HG02885 (cell line): ENCODE results near the gene KCNIP1.

Experiments
- ATAC-seq: cut with Tn5 transposase; IDR thresholded peaks from one replicate; pipeline ENCODE4 v1.9.1; 2021; ENCODE audit warnings: mild to moderate bottlenecking; ENCODE audit not compliant: unreplicated experiment, poor library complexity

The KCNIP1 gene

GRCh38 chr5:170681013-170681433 is 177.2 kb downstream of the KCNIP1 start:
- ATAC-seq: peak; percentile 75

GRCh38 chr5:170691657-170692056 is 187.8 kb downstream of the KCNIP1 start:
- ATAC-seq: no peak

GRCh38 chr5:170693701-170694100 is 189.9 kb downstream of the KCNIP1 start:
- ATAC-seq: no peak

DNA sequence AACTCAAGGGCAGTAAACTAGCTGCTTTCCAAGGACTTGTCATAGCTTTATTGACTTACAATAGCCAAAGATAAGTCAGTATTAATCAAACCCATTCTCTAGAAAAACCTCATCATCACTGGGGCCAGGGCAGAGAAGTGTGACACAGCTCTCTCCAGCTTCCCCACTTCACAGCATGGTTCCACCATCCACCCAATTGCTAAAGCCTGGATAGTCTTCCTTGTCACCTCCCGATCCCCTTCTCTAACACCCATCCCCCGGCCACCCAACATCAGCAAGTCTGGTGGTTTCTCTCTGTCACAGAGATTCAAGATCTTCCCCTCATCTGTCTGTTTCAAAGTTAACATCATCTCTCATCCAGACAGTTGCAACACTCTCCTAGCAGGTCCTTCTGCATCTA is 191.1 kb downstream of the KCNIP1 start:
- no peak for ATAC-seq

GRCh38 chr5:170697031-170697430 is 193.2 kb downstream of the KCNIP1 start:
- ATAC-seq: no peak

DNA sequence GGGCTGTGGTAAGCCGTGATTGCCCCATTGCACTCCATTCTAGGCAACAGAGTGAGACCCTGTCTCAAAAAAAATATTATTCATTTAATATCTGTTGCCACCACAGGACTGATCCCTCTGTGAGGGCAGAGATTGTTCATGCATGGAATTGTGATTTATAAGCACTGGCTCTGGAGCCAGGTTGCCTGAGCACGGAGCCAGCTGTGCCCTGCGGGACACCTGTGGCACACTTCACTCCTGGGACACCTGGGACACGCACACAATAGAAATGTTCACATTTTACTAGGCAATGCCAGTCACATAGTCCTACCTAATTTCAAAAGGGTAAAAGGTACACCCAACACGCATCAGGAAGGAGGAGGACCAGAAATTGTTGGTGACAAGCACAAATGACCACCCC is 196.7 kb downstream of the KCNIP1 start:
- ATAC-seq: no peak

DNA sequence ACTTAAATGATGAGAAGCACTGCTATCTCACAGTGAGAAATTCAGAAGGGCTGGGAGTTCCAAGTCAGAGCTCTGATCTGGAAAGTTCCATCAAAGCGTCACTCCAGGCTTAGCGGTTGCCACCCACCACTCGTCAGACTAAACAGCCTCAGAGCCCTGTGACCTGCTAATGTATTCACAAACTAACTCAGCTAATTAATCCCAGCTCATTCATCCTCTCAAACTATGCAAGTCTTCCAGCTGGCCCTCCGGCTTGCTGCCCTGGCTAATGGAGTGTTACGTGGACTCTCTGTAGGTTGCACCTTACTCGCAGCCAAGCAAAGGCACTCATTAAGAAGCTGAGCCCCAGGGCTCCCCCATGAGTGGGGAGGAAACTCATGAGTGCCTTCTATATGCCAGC is 197.5 kb downstream of the KCNIP1 start:
- no peak for ATAC-seq

DNA sequence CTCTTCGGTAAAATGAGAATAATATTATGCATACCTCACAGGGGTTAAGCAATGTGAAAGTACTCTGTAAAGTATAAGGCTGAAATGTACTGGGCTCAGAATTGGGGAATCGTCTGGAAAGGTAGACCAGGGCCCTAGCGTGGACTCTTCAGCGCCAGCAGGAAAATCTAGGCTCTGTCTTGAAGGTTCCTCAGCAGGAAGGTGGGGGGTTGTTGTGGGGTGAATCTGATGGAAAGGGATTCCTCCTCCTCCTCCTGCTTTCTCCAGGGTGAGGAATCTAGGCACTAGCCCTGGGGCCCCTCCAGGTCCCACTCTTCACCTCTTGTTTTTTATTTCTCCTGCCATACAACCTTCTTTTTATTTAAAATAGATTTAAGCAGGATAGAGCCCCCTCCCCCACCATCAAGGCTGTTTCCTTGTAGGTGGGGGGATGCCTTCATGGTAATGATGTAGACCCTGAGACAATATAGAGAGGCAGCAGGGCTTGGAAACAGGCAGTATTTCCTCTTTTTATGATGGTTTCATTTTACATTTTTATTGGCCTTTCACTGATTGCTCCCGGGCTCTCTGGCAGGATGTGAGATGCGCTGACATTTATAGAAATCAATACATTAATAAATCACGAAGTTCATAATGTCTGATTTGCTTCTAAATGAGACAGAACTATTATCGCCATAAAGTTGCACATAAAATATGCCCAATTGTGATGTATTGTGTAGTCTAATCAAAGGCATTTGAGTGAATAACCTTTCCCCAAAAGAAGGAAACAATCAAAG is 200.8 kb downstream of the KCNIP1 start:
- ATAC-seq: no peak

DNA sequence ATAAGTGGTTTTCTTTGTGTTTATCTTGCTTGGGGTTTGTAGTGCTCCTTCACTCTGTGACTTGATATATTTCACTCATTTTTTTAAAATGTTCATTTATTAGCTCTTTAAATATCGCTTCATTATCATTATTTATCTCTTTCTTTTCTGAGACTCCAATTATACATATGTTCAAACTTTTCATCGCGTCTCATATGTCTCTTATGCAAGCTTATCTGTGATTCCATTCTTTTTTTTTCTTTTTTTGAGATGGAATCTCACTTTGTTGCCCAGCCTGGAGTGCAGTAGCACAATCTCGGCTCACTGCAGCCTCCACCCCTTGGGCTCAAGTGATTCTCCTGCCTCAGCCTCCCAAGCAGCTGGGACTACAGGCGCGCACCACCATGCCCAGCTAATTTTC is 205.8 kb downstream of the KCNIP1 start:
- ATAC-seq: no peak

GRCh38 chr5:170711300-170711699 is 207.5 kb downstream of the KCNIP1 start:
- no peak for ATAC-seq

- no peak for ATAC-seq
These were observed 211.3 kb downstream of the KCNIP1 start for GRCh38 chr5:170715141-170715540.

DNA sequence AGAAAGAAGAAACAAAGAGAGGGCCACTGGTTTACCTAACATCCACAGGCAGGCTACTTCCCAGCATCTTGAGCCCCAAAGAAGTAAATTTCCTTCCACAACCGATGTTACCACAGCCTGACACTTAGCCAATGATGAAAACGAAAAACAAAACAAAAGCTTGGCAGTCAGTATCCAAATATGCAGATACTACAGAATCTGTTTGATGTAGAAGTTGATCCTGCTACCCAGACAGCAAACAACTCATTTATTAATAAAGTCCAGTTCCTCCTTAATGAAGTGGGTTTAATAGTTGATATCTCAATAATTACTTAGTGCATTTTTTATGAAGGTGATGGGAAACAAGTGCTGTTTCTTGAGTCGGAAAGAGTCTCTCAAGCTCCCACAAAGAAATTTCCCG is 212.6 kb downstream of the KCNIP1 start:
- ATAC-seq: no peak

DNA sequence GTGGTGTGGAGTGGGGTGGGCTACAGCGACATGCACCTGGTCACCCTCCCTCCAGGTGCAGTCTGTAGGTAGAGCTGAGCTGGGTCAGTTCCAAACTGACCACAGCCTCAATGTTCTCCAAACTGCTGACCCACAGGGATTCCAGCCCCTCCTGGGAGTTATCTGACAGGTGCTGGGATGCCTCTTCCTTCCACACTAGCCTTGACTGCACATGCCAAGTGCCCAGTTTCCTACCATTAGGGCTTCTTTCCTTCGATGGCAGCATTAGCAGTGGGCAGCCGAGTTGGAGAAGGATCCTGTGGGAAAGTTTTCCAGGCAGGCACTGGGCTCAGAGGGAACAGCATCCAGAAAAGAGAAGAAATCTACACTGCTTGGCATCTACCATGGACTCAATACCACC is 215.7 kb downstream of the KCNIP1 start:
- ATAC-seq: no peak

- no peak for ATAC-seq
These were observed 216.4 kb downstream of the KCNIP1 start for GRCh38 chr5:170720179-170720578.

DNA sequence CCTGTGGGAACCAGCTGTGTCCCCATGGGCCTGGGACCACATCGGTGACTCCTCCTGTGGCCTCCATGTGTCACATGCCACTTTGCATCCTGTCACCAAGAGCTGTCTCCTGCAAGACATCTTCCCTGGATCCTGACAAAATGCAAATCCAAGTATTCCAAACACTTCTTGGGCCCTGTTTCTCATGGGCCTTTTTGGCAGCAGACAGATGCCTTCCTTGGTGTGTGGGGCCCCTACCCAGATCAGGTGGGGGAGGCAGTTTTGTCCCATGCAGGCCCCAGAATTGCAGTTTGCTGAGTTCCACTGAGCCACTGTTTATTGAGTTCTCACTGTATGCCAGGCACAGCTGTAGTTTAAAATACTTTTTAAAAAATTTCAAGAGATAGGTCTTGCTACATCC is 217.2 kb downstream of the KCNIP1 start:
- no peak for ATAC-seq

- ATAC-seq: no peak
These were observed 217.9 kb downstream of the KCNIP1 start for GRCh38 chr5:170721681-170722080.

GRCh38 chr5:170722316-170722715 is 218.5 kb downstream of the KCNIP1 start:
- no peak for ATAC-seq

GRCh38 chr5:170731052-170731451 is 227.2 kb downstream of the KCNIP1 start:
- no peak for ATAC-seq

GRCh38 chr5:170732685-170733084 is 228.9 kb downstream of the KCNIP1 start:
- no peak for ATAC-seq

DNA sequence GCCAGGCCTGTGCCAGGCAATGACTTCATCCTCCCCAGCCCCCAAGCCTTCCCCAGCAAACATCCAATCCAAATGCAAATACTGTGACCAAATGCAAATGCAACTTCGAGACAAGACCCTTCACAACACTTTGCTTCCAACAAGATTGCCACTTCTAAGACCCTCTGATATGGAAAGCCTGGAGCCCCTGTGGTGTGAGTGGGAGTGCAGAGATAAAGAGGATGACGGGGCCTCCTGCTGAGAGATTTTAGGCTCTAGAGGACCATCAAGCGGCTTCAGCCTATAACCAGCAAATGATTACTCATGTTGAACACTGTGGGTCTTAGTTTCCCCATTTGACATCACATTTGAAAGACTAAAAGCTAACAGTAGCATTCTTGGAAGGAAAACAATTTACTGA is 233.1 kb downstream of the KCNIP1 start:
- ATAC-seq: no peak

DNA sequence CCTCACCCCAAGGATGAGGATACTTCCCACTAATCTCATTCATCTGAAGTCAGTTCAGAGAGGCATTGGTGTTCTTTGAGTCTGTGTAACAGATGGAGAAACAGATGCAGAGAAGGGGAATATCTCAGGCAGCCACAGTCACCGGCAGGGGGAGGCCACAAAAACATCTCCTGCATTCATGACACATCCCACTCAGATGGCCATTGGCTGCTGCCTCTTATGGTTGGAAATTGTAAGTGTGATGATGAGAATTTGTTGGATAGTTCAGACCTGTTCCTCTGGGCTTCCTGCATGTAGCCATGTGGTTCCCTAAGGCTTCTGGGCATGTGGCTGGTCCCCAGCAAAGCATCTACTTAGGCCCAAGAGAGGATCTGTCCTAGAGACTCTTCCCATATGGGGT is 233.8 kb downstream of the KCNIP1 start:
- no peak for ATAC-seq

DNA sequence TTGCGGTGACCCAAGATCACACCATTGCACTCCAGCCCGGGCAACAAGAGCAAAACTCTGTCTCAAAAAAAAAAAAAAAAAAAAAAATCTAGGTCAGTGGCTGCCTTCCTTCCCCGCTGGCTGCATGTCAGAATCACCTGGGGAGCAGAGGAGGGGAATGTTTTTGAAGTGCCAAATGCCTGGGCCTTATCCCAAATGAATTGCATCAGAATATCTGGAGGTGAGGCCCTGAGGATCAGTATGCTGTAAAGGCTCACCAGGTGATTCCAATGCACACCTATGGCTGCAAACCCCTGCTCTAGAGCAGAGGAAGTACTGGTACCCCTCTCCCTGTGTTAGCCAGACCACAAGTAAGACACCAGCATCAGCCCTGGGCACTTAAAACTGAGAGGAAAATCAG is 235.0 kb downstream of the KCNIP1 start:
- no peak for ATAC-seq

- no peak for ATAC-seq
These were observed 235.6 kb downstream of the KCNIP1 start for GRCh38 chr5:170739446-170739845.
